ENCODE measurements around the gene SVIL.

- TF ChIP-seq NR2F2 (IDR thresholded peaks at IDR 0.05; ENCODE audit: borderline replicate concordance, low read depth) (no peak), PRDM15 (CRISPR knock-in tag; IDR thresholded peaks at IDR 0.05) (no peak), ZNF33A (CRISPR knock-in tag; IDR thresholded peaks at IDR 0.05; ENCODE audit: borderline replicate concordance) (no peak), PREB (CRISPR knock-in tag; IDR thresholded peaks at IDR 0.05) (no peak)
These were observed 80.1 kb downstream of the SVIL start for GRCh38 chr10:29554660-29555059.
